ENCODE results near the gene BTN1A1.
"Not testable (repeated sequence)": the region's sequence is repeated elsewhere in the genome, so short reads cannot be mapped to it uniquely, and the experiment has no call there.

- not testable (repeated sequence) for TF ChIP-seq STAG1 (CRISPR knock-in tag; IDR thresholded peaks at IDR 0.05; ENCODE audit: borderline replicate concordance); FOXJ3 (CRISPR knock-in tag; IDR thresholded peaks at IDR 0.05); RCOR1 (IDR thresholded peaks at IDR 0.05; ENCODE audit: borderline replicate concordance in 1 of 2, low read depth in 2 of 2, low read length in 2 of 2); NR0B1 (IDR thresholded peaks at IDR 0.05; ENCODE audit: partially characterized antibody); ARID2 (IDR thresholded peaks at IDR 0.05)
- TF ChIP-seq, protein P1, sequence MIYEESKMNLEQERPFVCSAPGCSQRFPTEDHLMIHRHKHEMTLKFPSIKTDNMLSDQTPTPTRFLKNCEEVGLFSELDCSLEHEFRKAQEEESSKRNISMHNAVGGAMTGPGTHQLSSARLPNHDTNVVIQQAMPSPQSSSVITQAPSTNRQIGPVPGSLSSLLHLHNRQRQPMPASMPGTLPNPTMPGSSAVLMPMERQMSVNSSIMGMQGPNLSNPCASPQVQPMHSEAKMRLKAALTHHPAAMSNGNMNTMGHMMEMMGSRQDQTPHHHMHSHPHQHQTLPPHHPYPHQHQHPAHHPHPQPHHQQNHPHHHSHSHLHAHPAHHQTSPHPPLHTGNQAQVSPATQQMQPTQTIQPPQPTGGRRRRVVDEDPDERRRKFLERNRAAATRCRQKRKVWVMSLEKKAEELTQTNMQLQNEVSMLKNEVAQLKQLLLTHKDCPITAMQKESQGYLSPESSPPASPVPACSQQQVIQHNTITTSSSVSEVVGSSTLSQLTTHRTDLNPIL (CRISPR knock-in tag; IDR thresholded peaks at IDR 0.05) = not testable (repeated sequence)
These were observed 10.9 kb downstream of the BTN1A1 start for GRCh38 chr6:26511033-26511432.
